Measurements from ENCODE around the gene OXTR.

Gene OXTR

DNA sequence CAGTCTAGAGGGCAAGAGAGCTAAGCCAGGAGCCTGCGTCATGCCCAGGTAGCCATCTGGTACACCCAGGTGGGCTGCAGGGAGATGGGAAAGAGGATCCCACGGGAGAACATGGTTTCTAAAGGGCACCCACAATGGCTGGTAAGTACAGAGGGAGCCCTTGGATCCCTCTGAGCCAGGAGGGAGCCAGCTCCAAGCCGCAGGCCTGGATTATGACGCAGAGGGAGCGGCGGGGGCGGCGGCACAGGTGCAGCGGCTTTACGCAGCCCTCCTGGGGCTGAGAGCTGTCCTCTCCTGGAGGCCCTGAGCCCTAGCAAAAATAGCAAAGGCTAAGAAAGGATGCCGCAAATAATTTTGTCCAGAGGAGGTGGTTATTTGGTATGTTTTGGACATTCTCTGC lies 33.0 kb downstream of the OXTR start:
- Histone ChIP-seq H3K4me1 (ENCODE audit: control insufficient read depth in 1 of 2, insufficient read depth in 1 of 2, low read depth in 1 of 2, low read length in 1 of 2) (no peaks in the 10 kb centered on the region), H3K4me3 (ENCODE audit: low read depth in 1 of 2, low read length in 1 of 2) (no peak overlapping the region), H3K9me3 (no peaks in the 10 kb centered on the region), H3K27ac (no peak overlapping the region), H3K36me3 (no peaks in the 10 kb centered on the region), H3K27me3 (peaks cover 18% of the 10 kb centered on the region)
- no peak for TF ChIP-seq CTCF (IDR thresholded peaks at IDR 0.05)

GRCh38 chr3:8734908-8735307 lies 34.5 kb downstream of the OXTR start:
- H3K27ac ChIP-seq = no peak overlapping the region
- no peaks in the 10 kb centered on the region for H3K36me3 ChIP-seq
- no peak overlapping the region for H3K4me3 ChIP-seq (ENCODE audit: low read depth in 1 of 2, low read length in 1 of 2)
- no peaks in the 10 kb centered on the region for H3K4me1 ChIP-seq (ENCODE audit: control insufficient read depth in 1 of 2, insufficient read depth in 1 of 2, low read depth in 1 of 2, low read length in 1 of 2)
- no peaks in the 10 kb centered on the region for H3K9me3 ChIP-seq
- TF ChIP-seq CTCF (IDR thresholded peaks at IDR 0.05) = no peak
- peaks cover 3% of the 10 kb centered on the region for H3K27me3 ChIP-seq

DNA sequence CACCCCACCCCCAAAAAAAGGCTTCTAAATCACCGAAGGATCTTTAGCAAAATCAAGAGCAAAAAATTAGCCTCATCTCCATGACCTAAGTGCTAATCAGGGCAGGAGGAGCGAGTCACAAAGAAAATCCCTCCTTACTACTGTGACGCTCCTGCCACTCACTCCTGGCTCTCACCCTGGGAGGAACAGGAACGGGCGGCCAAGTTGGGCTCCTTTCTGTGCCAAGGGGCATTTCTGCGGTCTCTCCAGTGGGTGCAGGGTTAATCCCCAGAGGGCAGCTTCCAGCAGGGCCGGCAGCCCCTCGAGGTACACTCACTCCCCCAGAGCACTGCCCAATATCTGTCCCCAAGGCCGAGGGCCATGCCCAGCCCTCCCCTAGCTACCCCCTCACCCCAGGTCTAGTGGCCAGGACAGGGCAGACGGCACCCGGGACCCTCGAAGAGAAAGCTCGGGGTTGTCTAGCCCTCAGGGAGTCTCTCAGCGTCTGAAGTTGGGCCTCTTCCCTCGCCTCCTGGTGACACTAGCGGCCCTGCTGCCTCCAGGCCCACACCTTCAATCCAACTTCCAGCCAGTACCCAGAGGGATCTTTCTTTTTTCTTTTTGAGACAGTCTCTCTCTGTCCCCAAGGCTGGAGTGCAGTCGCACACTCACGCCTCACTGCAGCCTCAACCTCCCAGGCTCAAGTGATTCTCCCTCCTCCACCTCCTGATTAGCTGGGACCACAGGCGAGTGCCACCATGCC lies 35.1 kb downstream of the OXTR start:
- no peak for TF ChIP-seq CTCF (IDR thresholded peaks at IDR 0.05)
- H3K4me3 ChIP-seq (ENCODE audit: low read depth in 1 of 2, low read length in 1 of 2) = no peak overlapping the region
- no peaks in the 10 kb centered on the region for H3K9me3 ChIP-seq
- no peaks in the 10 kb centered on the region for H3K27me3 ChIP-seq
- no peaks in the 10 kb centered on the region for H3K4me1 ChIP-seq (ENCODE audit: control insufficient read depth in 1 of 2, insufficient read depth in 1 of 2, low read depth in 1 of 2, low read length in 1 of 2)
- H3K27ac ChIP-seq = no peak overlapping the region
- no peaks in the 10 kb centered on the region for H3K36me3 ChIP-seq

DNA sequence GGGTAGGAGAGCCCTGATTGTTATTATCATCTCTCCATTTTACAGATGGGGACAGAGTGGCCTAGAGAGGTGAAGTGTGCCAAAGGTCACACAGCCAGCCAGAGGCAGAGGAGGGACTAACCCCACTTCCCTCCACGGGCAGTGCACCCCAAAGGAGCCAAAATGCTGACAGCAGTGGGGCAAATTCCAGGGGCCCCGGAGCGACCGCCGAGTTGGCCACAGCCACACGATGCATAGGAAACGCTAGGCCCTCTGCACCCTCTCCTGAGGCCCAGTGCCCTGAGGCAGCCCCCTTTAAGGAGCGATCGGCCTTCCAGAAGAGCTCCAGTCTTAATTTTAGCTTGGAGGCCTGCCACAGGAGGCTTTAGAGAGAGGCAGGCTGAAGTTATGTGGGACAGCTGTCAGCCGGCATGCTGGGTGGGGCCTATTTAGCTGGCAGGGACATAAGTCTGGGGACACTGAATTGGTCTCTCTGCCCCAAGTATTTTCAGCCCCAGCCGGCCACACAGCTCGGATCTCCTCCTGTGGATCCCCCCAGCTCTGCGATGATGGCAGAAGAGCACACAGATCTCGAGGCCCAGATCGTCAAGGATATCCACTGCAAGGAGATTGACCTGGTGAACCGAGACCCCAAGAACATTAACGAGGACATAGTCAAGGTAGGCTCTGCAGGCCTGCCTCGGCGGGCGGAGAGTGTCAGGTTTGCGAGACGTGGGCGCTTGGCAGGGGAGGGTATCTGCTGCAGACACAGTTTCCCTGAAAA lies 35.9 kb downstream of the OXTR start, which contains the start of gene CAV3:
Gene CAV3 (plus strand): TSS at position 471 of the 763 bp plus-strand sequence. CDS start 75 bp downstream, at position 546.
- no peak within 1 kb of the TSS for H3K27ac ChIP-seq
- H3K9me3 ChIP-seq = no peaks in the 10 kb centered on the region
- no peaks in the 10 kb centered on the region for H3K4me1 ChIP-seq (ENCODE audit: control insufficient read depth in 1 of 2, insufficient read depth in 1 of 2, low read depth in 1 of 2, low read length in 1 of 2)
- H3K27me3 ChIP-seq = no peaks in the 10 kb centered on the region
- H3K4me3 ChIP-seq (ENCODE audit: low read depth in 1 of 2, low read length in 1 of 2) = no peak within 1 kb of the TSS
- no peaks in the 10 kb centered on the region for H3K36me3 ChIP-seq
- TF ChIP-seq CTCF (IDR thresholded peaks at IDR 0.05) = no peak

- no peak overlapping the region for H3K27ac ChIP-seq
- H3K4me3 ChIP-seq (ENCODE audit: low read depth in 1 of 2, low read length in 1 of 2) = no peak overlapping the region
- no peaks in the 10 kb centered on the region for H3K36me3 ChIP-seq
- no peaks in the 10 kb centered on the region for H3K27me3 ChIP-seq
- TF ChIP-seq CTCF (IDR thresholded peaks at IDR 0.05) = no peak
- H3K4me1 ChIP-seq (ENCODE audit: control insufficient read depth in 1 of 2, insufficient read depth in 1 of 2, low read depth in 1 of 2, low read length in 1 of 2) = no peaks in the 10 kb centered on the region
- H3K9me3 ChIP-seq = no peaks in the 10 kb centered on the region
These were observed 37.0 kb downstream of the OXTR start for GRCh38 chr3:8732413-8732812.
